Stimulated activated CD8-positive, alpha-beta memory T cell treated with anti-CD3 and anti-CD28 coated beads, Interleukin-4, amount 100 ng/mL, for 48 hours (primary cell): Measurements from ENCODE around the gene AK2.

Experiments used
- DNase-seq: peaks from one replicate; pipeline ENCODE4 v3.0.0-alpha.2; 2020

Gene AK2

DNA sequence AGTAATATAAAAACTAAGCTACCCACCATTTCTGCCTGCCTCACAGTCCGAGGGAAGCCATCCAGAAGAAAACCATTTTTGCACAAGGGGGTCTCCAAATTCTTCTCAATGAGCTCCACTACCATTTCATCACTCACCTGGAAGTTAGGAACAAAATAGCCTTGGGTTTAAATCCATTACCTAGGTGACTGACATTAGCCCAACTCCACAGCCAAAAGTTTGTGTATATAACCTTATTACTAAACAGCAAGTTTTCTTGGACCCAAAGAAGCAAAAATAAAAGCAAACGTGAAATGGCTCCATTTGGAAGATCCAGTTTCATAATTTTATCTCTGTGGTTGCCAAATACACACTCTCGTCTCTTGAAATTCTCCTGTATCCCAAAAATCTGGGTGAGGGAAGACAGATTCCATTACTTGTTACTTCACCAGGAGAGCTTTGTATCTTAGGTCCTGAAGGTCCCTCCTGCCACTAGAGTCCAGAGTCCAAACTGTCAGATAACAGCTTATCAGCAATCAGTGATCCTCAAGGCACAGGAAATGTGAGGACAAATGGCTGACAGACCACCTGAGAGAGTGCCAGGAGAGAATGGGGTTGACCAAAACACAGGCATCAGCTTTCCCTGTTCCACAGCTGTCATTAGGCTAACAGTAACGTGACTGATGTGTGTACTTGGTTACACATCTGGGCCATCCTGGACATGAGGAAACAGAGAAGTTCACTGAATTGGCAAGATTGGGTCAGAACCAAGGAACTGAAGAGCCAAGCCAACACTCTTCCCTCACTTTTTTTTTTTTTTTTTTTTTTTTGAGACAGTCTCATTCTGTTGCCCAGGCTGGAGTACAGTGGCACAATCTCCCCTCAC is 14.9 kb downstream of the AK2 start:
- no peak for DNase-seq

- DNase-seq, result no peak
Observed at GRCh38 chr1:33018112-33018511, 18.6 kb downstream of the AK2 start.

GRCh38 chr1:33017175-33017574 is 19.5 kb downstream of the AK2 start:
- no peak for DNase-seq

DNA sequence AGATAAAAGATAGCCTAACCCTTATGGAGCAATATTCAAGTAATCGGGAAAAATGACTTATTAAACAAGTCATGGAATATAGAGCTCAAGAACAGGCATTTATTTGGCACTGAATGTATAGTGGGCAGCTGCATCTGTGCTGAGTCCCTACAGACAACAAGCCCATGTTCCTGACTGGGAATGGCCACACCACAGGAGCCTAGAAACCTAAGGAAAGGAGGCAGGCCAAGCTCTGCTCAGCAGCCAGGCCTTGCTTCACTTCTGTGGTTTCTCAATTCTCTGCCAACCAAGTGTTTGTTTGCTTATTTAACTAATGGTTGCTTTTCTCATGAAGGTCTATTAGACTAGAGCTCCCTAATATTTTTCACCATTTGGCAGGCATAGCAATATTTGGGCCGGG is 21.5 kb downstream of the AK2 start:
- DNase-seq, result no peak

- no peak for DNase-seq
Observed at GRCh38 chr1:33014464-33015163, 22.1 kb downstream of the AK2 start.

DNA sequence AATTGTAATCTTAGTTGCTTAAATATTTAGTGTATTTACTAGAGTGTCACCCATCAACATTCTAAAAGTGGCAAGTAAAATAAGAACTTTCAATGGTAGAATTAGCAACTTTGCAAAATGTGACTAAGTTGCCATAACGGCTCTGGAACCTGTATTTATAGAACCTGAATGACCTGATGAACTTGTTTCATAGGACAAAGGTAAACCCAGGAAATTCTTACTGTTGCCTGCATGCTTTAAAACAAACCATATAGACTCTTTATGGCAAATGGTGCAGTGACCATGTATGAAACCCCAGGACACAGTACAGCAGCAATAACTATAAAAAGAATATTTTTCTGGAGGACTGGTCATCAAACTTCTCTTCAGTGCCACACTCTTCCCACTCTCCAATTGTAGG is 22.9 kb downstream of the AK2 start:
- no peak for DNase-seq

- no peak for DNase-seq
Observed at GRCh38 chr1:33012165-33012564, 24.5 kb downstream of the AK2 start.

GRCh38 chr1:33010932-33011731 is 25.6 kb downstream of the AK2 start:
- DNase-seq, result no peak

DNA sequence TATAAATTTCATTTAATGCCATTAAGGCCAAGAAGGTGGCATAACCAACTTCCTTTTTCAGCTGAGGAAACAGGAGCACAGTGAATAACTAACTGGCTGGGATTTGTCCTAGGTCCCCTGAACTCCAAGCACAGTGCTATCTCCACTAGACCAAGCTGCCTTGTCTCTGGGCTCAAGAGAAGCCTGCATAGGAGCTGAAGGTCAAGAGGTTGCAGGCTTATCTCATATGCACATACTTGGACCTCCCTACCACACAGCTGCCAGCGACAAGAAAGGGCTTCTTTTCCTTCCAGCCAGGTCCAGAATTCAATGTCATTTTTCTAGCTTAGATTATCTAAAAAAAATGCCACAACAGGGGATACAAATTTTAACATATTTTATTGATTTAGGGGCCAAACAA is 27.1 kb downstream of the AK2 start:
- DNase-seq, result no peak

GRCh38 chr1:33008051-33008914 is 28.4 kb downstream of the AK2 start:
- DNase-seq, result no peak

GRCh38 chr1:33007190-33008050 is 29.3 kb downstream of the AK2 start:
- no peak for DNase-seq

DNA sequence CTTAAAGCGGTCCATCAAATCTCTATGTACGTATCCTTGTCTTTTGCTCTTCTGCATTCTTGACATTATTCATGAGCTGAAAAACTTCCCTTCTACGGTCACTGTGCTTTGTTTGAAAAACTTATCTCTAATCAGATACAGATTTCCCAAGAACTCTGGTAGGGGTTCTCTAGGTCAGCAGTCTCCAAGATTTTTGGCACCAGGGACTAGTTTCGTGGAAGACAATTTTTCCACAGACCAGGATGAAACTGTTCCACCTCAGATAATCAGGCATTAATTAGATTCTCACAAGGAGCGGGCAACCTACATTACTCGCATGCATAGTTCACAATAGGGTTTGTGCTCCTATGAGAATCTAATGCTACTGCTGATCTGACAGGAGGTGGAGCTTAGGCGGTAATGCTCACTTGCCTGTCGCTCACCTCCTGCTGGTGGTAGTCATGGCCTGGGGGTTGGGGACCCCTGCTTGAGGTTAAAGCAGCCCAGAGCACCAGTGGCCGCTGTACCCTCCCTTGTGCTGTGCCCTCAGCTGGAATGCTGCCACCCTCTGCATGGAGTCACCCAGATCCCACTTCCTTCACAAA is 30.8 kb downstream of the AK2 start:
- no peak for DNase-seq

DNA sequence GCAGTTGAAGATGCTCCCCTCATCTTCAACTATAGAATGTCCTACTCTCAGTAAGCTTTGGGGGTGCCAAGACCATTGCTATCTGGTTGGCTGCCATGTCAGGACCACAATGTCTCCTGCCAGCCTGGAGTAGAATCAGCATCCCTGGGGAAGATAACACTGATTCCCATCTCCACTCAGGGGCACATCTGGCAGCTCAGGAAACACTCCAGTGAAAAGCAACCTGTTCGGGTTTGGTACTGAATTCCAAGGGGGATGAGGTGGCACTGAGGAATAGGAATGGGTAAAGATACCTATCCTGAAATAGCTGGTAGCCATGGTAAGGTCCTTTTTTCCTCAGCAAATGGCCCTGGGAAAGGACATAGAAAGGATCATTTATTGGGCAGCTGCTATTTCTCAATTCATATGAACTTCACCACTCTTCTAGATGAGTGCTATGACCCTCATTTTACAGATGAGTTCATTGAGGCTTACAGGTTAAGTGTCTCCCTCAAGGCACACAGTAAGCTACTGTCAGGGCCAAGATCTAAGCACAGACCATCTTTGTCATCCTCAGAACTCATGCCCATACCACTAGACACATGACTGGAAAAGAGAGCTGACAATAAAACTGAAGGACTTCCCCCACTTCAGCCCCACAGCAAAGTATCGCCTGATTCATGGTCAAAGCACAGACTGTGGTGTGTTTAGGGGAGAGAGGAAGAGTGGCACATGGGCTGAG is 31.4 kb downstream of the AK2 start:
- no peak for DNase-seq

DNA sequence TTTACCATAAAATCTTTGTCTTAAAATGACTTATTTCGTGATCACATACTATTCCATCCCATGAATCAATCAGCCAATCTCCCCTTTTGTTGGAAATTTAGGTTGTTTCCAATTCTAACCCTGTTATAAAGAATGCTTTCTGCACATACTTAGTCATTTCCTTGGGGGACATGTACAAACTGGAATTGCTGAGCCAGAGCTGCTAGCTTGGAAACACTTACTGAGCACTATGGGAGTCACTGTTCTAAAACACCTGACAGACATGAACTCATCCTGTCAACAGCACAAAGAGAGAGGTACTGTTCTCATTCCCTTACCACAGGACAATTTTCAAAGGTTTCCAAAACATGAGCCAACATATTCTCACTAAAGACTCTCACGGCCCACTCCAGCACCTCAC is 32.1 kb downstream of the AK2 start:
- DNase-seq, result no peak

DNA sequence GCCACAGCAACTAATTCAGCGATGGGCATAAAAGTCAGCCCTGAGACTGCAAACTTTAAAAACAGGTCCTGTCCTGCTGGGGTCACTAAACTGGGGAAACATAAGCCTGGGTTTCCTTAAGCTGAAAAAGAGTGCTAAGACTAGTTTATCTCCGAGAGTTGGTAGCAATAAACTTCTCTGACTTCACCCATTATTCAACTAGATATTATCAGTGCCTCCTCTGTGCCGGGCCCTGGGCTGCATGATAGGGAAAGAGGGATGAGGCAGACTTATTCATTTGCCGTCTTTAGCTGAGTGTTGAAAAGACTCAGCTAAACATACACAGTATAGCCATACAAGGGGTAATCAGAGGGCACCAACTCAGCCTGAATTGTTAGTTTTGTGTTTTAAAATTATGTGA is 33.0 kb downstream of the AK2 start:
- DNase-seq, result no peak

DNA sequence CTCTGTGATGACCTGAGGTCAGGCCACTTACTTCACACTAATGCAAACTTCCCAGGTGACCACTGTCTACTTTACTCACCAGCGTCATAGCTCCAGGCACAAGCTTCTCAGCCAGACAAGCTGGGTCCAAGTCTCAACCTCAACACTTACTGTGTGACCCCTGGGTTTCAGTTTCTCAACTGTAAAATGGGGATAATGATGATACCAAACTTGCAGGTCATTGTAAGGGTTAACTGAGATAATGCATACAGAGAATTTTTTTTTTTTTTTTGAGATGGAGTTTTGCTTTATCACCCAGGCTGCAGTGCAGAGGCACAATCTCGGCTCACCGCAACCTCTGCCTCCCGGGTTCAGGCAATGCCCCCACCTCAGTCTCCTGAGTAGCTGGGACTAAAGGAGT is 34.7 kb downstream of the AK2 start:
- DNase-seq, result no peak

DNA sequence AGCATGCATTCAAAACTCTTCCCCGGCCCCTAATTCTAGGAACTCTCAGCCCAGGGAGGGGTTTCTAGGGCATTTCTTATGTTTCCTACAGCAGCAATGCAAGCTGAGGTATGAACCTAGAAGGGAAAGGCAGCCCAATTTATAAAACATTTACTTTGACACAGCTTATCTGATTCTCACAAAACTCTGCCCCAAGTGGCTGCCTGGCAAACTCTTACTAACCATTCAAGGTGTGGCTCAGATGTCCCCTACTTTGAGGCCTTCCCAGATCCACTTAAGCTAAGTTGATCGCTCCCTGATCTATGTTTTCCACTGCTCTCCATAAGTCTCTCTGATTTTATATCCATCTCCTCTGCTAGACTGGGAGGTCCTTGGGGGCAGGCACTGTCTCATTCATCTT is 35.4 kb downstream of the AK2 start:
- no peak for DNase-seq

DNA sequence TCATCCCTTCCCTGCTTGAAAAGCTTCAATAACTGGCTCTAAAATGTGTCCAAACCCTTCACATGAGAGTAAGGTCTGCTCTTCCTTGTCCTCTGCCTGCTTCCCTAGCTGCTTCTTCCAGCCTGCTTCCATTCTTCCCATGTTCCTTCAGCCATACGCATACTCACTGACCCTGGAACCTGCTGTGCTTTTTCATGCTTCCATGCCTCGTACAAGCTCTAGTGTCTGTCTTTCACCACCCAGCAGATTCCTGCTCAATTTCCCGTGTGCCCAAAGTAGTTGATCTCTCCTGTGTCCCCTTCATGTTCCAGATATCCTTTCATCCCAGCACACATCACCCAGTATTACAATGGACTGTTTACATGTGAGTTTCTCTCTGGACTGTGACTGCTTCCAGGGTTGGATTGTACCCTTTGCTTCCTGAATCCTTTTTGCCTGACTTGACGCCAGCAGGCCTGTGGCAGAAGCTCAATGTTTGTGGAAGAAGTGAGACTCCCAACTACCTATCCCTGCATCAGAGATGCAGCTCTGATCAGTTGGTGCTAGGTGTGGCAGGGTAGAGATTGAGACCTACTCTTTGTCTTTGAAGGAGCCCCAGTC is 36.2 kb downstream of the AK2 start:
- DNase-seq, result no peak

DNA sequence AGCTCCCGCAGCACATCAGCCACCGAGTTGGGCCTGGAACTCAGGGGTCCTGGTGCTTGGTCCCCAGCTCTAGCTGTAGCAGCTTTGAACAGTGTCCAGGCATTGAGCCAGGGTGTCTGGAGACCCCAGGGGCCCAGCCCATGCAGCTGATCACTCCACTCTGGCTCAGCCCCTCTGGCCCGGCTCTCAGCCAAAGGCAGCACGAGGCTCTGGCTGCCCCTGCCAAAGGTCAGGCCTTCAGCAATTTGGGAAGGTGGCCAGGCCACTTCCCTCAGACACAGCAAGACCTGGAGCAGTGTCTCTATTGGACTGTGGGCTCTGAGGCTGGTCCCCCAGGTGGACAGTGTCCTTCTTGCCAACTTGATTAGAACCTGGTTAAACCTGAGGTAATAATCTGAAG is 37.7 kb downstream of the AK2 start:
- no peak for DNase-seq

- DNase-seq, result no peak
Observed at GRCh38 chr1:32998064-32998463, 38.6 kb downstream of the AK2 start.
